Keratinocyte (primary cell): Measurements from ENCODE around the gene RNASE12.

Experiments
- CTCF ChIP-seq, 3 experiments: IDR thresholded peaks in 1 of 3; conservative IDR thresholded peaks in 1 of 3; optimal IDR thresholded peaks in 1 of 3; 2 replicates in 2 of 3; 3 replicates in 1 of 3; pipeline versions ENCODE3 to v1.5.1; 2011; ENCODE audit warnings: low read length in 3 of 3, mild to moderate bottlenecking in 3 of 3, moderate library complexity in 2 of 3, control low read depth in 1 of 3, inconsistent platforms in 1 of 3; ENCODE audit not compliant: insufficient read depth in 2 of 3; ENCODE audit errors: extremely low read depth in 1 of 3
- EZH2 ChIP-seq: IDR thresholded peaks from one replicate; pipeline ENCODE4 v1.6.1; 2012; ENCODE audit warnings: inconsistent platforms, mild to moderate bottlenecking, low read length, moderate library complexity

GRCh38 chr14:20563971-20564370 is 27.2 kb downstream of the RNASE12 start:
- TF ChIP-seq CTCF (optimal IDR thresholded peaks at IDR 0.05 in 1 of 3, IDR thresholded peaks at IDR 0.05 in 1 of 3, conservative IDR thresholded peaks at IDR 0.05 in 1 of 3; ENCODE audit: extremely low read depth in 1 of 3, insufficient read depth in 2 of 3, low read length in 3 of 3) (no peak), EZH2 (no peak)
